Cardiac septum (tissue), 1 donor: Measurements from ENCODE around the gene SEMA5A. TPM values are rescaled to one million over a fixed set of nuclear protein-coding genes. Genes with fewer than 3 reads are reported as not detected.

Experiments used
- DNase-seq: peaks from one replicate; pipeline ENCODE4 v3.0.0-alpha.2; 2020; ENCODE audit warnings: low spot score
- intact Hi-C: fragments of 100-400 bp; cut with DNase I; formaldehyde crosslinking; loops from one replicate; pipeline ENCODE4 v1.14.0; 2022
- long read RNA-seq: library from polyadenylated mRNA; unstranded; transcript quantifications from one replicate; pipeline ENCODE4 v2.0.0, GENCODE V29; 2021
- total RNA-seq: library from RNA; stranded (reverse); fragmentation: NEBNext Ultra II Directional; extraction: Animal tissue kit (Norgen Biotek cat#: 25700); gene quantifications from one replicate; pipeline ENCODE4 v1.2.1, GENCODE V29; 2021
- donor health status: DM: no; HTN: no; CAD: no.

SEMA5A gene
- total RNA-seq, result 75.8 TPM
- long read RNA-seq, partial matches to known transcripts, result 11 of 60 reads
- long read RNA-seq, other reads (novel, unspliced or antisense), result 49 of 60 reads

DNA sequence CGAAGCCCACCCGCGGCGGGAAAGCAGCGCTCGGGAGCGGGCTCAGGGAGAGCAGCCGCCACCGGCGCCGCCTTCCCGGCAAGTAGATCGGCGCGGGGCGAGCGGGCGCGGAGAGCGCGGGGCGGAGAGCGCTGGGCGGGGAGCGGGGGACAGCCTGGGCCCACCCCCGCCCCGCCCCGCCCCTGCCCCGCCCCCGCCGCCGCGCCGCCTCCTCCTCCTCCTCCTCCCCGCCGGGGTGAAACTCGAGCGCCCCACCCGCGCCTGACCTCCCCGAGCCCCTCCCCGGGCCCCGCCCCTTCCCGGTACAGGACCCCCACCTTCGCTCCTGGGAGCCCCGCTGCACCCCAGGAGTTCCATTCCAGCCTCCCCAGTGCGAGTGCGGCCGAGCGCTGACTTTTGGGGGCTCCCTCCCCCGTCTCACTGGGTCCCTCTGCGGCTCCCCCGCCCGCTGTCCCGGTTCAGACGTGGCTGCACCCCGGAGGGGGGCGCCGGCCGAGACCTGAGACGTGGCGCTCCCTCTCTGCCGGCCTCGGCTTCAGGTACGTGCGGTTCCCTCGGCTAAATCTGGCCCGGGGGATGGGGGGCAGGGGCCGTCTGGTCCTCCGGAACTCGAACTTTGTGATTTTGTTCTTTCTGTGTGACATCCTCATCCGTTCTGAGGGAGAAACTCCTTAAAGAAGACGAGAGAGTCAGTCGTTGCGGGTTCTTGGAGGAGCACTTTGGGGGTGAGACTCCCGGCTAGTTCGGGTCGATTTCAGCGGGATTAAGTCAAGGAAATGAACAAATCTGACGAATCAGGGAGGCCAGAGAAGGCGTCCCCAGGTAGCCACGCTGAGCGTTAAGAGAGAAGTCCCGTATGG is at the start of gene SEMA5A:
TSS of gene SEMA5A (minus strand) at position 84 of the 860 bp plus-strand sequence. CDS start 166,129 bp downstream, outside the sequence.
- DNase-seq, result peak; percentile 84
- intact Hi-C loops, result loop anchor here (2.0 to 10.0 kb wide), 5 partner anchors 31 to 391 kb away; no protein-coding TSS in a partner anchor

DNA sequence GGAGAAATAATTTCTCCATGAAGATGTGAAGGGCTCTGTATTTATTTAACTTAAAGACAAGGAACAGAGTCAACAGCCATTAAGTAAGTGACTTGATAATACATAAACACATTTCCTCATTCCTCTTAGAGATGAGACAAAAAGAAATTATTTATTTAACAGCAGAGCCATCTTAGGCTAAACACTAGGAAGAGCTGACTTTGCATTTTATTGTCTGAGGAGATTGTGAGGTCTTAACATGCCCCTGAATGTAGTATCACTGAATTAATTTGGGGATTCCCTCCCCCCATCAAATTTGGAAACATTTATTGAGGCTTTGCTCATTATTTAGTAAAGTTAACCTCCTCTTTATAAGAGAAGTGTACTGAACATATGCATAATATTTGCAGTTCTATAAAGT is 49.0 kb upstream of the SEMA5A start:
- no peak for DNase-seq
- intact Hi-C loops, result no loop called here

DNA sequence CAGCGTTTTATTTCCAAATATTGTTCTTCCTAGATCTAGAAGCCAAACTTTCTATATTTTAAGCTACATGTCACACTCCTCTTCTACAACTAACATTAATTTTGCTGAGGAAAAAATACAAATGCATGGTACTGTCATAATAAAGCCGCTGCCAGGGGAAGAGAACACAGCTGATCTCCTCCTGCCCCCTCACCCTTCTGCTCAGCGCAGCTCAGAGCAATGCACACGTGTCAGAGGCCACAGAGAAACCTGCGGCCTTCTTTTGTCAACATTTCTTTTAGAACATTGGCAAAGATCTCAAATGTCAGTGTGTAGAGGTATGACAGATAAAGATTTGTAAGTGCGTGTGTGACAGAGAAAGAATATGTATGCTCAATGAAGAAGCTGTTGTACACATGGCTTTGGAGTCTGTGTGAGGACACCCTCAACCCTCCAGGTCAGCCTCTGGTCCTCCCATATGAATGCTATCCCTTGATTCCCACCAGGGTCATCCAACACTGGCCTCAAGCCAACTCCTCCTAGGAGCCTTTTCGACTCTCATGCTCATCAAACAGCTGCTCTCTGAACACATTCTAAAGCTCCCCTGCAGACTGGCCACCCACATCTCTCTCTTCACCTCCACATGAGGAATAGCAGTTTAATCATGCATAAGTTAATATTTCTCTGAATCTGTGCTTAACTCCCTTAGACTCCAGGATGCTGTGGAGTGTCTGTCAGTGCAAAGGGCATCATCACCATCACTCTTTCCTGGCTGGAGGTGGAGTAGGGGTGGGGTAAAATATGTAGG is 43.4 kb upstream of the SEMA5A start:
- no peak for DNase-seq
- intact Hi-C loops, result no loop called here

DNA sequence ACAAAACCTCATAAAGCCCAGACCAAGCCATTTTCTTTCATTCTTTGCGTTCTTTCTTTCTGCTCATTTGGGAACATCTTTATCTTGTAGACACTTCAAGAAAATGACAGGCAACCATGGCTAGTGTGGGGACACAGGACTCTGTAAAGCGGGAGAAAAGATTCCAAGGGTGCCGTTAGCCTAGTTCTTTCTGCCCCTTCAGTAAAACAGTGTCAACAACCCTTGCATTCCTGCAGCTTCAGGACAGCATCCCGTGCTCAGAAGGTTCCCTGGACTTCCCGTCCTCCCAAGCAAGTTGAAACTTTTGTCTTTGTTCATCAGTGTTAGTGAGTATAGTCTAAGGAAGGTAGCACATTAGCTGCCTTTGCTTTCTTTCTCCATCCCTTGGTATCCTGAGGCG is 42.4 kb upstream of the SEMA5A start:
- DNase-seq, result no peak
- intact Hi-C loops, result no loop called here

- no peak for DNase-seq
- intact Hi-C loops, result no loop called here
These were observed 41.3 kb upstream of the SEMA5A start for GRCh38 chr5:9587135-9587534.

- intact Hi-C loops, result no loop called here
- DNase-seq, result no peak
These were observed 36.5 kb upstream of the SEMA5A start for GRCh38 chr5:9582406-9582805.

- intact Hi-C loops, result no loop called here
- DNase-seq, result no peak
These were observed 27.9 kb upstream of the SEMA5A start for GRCh38 chr5:9573796-9574195.

GRCh38 chr5:9572246-9572645 is 26.4 kb upstream of the SEMA5A start:
- intact Hi-C loops, result no loop called here
- DNase-seq, result no peak

- no peak for DNase-seq
- intact Hi-C loops, result no loop called here
These were observed 25.0 kb upstream of the SEMA5A start for GRCh38 chr5:9570876-9571275.

- DNase-seq, result no peak
- intact Hi-C loops, result no loop called here
These were observed 21.2 kb upstream of the SEMA5A start for GRCh38 chr5:9567039-9567438.

GRCh38 chr5:9564752-9565151 is 18.9 kb upstream of the SEMA5A start:
- intact Hi-C loops, result no loop called here
- DNase-seq, result no peak

DNA sequence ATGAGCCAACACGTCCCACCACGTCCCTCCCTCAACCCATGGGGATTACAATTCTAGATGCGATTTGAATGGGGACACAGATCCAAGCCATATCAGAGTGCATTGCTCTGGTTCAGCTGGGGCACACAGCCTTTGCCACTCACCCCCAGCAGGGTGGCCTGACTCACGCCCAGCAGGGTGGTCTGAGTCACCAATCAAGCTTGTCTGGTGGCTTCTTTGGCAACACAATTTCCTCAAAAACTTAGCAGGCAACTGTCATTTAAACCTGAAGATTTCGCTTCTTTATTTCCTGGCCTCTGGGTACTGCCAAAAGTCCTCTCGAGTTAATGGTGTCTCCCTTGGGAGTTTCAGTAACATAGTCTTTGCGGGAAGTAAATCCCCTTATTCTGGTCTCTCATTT is 16.3 kb upstream of the SEMA5A start:
- intact Hi-C loops, result no loop called here
- DNase-seq, result no peak

- intact Hi-C loops, result no loop called here
- DNase-seq, result no peak
These were observed 14.1 kb upstream of the SEMA5A start for GRCh38 chr5:9559965-9560364.

GRCh38 chr5:9558319-9558965 is 12.6 kb upstream of the SEMA5A start:
- intact Hi-C loops, result no loop called here

DNA sequence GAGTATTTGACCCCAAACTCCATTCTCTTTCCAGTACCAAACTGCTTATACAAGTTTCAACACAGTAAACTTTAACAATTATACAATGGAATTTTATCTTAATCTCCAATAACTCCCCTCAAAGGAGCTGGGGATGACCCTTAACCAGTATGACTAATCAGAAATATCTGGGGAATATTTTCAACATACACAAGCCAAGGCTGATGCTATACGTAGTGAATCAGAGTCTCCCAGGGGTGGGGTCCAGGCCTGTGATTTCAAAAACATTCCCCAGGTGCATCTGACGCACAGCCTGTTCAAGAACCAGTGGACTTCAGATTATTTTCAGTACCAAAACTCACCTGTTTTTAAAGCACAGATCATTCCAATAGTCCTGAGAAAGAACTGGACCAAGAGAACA is 11.8 kb upstream of the SEMA5A start:
- DNase-seq, result no peak
- intact Hi-C loops, result no loop called here

More at GRCh38 chr5:9558319-9558965, 12.6 kb upstream of the SEMA5A start:
- DNase-seq, result no peak

GRCh38 chr5:9555961-9556360 is 10.1 kb upstream of the SEMA5A start:
- intact Hi-C loops, result no loop called here
- DNase-seq, result no peak

DNA sequence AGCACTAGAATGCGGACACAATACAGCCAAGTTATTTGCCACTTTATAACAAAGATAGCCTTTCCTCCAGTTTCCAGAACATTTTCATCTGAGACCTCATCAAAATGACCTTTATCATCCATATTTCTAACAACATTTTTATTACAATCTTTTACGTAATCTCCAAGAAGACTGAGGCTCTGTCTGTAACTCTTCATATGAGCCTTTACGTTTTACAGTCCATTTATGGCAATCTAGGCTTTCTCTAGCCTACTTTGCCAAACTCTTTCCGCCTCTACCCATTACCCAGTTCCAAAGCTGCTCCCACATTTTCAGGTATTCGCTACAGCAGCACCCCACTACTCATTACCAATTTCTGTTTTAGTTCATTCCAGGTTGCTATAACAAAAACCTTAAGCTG is 8.2 kb upstream of the SEMA5A start:
- no peak for DNase-seq
- intact Hi-C loops, result no loop called here

DNA sequence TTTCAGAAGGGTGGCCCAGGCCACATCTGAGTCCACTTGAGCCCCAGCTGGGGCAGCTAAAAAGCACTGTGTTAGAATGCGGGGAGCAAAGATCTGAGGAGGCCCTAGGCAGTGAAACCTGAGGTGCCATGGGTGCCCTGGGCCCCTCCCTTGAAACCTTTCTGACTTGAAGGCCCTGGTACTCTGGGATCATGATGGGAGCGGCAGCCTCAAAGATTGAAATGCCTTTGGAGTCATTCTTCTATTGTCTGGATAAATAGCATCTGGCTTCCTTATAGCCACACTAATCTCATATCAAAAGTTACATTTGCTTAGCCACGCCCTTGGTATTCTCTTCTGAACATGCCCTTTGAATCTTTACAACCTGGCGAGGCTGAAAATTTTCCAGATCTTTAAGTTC is 7.7 kb upstream of the SEMA5A start:
- intact Hi-C loops, result no loop called here

DNA sequence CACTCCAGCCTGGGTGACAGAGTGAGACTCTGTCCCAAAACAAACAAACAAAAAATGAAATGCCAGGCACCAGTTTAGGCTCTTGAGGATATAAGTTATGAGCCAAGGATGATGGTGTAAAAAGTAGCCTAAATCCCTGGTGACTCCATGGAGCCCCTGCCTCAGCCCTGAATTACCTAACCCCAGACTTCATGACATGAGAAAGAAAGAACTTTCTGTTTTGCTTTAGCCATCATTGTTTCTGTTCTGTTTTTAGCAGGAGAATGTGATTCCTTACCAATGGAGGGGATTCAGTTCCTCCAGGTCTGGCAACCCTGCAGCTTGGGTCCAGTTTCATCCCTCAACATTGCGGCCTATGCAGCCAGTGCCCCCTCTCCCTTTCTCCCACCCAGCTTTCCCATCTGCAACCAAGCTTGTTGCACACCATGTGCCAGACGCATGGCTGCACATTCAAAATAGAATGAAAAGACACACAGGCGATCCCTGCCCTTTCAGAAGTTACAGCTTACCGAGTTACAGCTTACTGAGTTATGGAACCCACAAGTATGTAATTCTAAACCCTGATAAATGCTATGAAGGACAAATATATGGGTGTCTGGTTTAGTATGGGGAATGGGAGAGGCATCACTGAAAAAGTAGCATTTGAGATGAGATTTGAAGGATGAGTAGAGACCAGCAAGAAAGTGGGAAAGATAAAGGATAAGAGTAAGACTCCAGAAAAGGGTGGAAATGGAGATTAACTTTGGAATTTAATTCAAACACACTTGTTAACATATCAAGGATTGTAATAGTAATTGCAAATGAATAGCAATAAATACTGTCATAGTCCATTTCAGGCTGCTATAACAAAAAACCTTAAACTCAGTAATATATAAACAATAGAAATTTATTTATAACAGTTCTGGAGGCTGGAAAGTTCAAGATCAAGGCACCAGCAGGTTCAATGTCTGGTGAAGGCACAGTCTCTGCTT is 6.0 kb upstream of the SEMA5A start:
- intact Hi-C loops, result no loop called here
- DNase-seq, result no peak

More for the DNA sequence above, 7.7 kb upstream of the SEMA5A start:
- DNase-seq, result no peak
